NCI-H2196 (cell line): Measurements from ENCODE around the gene FAM167B.

ENCODE experiments used
- DNase-seq: peaks from one replicate; lab custom pipeline; 2025; ENCODE audit not compliant: unreplicated experiment; lab: John Stamatoyannopoulos, UW

Gene FAM167B

GRCh38 chr1:32246888-32247273 lies at the start of gene FAM167B:
Gene FAM167B (plus strand): TSS chr1:32247222. CDS start chr1:32247422, 200 bp downstream.
- no peak for DNase-seq

- DNase-seq = no peak
Observed at GRCh38 chr1:32197837-32198236, 49.2 kb upstream of the FAM167B start.

DNA sequence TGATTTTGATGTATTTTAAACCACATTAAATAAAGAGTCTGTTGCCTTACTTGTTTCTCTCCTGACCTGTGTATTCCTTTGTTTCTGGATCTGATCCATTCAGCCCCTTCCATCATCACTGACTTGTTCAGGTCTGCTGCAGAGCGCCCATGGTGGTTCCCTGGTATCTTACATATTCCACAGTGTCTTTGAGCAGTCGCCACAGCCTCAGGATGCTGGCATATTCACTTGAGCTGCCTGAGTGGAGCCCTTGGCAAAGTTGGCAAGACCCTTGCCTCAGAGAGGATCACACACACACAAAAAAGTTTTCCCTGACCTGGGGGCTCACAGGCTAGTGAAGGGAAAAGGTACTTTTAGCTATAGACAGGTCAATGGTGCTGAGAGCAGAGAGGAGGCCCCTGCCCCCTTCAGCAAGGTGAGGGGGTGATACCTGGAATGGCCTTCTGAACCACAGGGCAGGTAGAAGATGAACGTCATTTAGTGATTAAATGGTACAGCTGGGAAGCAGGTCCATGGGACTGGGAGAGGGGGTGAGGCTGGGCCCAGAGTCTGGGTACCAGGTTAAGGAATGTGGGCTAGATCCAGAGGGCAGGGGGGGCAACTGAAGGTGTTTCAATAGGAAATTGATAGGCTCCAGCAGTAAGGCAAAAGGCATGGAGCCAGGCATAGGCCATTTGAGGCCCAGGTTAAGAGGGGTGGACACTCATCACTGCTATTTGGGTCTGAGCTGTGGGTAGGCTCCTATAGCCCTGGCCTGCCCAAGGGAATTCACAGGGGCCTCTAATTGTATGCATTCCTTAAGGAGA lies 48.6 kb upstream of the FAM167B start:
- DNase-seq = no peak

DNA sequence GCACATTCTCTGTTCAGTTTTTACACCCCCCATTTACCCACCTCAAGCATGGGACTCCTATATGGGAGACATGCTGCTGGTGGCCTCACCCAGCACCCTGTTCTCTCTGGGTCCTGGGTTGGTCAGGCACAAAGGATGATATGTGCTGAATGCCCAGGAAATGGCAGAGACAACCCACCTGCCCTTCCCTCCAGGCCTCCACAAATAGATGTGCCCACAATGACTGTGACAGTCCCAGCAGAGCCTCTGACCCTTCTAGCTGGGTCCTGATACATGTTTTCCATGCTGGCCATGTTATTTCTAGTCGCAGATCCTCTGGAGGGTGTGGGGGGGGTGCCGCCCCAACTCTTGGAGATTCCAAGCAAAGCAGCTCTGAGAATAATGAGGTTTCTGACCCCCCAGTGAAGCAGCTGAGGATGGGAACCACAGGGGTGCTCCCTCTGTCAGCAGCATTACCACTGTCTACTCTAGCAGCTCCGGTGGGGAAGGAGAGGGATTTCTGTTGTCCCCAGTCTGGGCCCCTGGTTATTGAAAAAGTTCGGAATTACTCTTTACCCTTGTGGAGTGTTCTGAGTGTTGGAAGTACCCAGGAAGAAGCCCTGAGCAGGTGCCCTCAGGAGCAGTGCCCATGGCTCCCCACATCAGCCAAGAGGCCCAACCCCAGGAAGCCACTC lies 47.8 kb upstream of the FAM167B start:
- no peak for DNase-seq

DNA sequence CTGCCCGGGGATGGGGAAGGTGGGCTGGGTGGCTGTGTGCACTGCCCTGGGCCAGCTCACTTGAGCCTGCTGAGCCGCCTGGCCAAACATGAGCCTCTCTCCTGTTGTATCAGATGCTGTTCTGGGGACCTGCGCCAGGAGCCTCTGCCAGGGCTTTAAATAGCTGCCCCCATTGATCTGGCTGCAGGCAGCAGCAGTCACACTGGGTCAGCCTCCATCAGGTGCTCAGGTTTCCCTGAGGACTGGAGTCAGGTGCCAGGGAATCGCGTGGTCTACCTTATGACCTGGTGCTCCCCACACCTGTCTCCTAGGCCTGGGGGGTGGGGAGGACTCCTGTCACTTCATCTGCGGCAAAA lies 47.3 kb upstream of the FAM167B start:
- peak; percentile 88 for DNase-seq

GRCh38 chr1:32200226-32201010 lies 46.6 kb upstream of the FAM167B start, which contains the start of gene CCDC28B:
Gene CCDC28B (plus strand): TSS chr1:32200595. CDS start chr1:32201936, 1,341 bp downstream.
- peak; percentile 80 for DNase-seq

DNA sequence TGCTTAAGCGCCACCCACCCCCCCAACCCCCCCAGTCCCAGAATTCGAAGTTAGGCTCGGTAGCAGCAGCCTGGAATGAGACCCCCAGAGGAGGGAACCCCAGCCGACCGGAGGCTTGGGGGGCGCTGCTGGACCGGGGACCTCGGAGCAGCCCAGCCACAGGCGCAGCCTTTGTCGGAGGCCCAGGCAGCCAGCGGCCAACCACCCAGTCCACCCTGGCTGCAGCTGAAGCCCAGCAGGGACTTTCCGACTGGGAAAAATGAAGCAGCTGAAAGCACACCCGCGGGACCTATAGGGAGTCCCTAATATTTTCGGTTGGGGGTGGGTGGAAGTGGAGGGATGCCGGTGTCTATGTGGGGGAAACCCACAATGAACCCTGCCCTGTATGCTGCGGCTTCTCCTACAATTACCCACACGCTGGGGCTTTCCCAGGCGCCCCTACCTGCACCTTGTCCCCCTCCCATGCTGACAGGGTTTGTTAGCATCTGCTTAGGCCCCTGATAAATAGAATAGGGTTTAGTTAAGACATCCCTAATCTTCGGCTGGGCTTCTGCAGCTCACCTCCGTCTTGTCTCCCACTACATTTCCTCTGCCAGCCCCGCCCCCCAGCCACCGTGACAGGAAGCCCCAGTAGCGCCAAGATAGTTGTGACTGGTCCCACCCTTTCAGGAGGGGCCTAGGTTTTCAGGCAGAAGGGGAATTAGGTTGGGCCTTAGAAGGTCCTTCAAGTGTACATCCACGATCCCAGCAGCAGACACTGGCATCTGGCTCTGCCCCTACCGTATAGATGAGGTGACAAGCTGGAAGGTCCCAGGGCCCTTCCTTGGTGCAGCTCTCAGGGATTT lies 45.8 kb upstream of the FAM167B start:
- peak; percentile 41 for DNase-seq

- DNase-seq = no peak
Observed at GRCh38 chr1:32204943-32205361, 42.1 kb upstream of the FAM167B start.

GRCh38 chr1:32205401-32206370 lies 41.3 kb upstream of the FAM167B start, which contains the start of gene IQCC:
Gene IQCC (plus strand): TSS chr1:32205671. CDS start chr1:32205682, 11 bp downstream.
- peak; percentile 95 for DNase-seq

GRCh38 chr1:32208469-32208868 lies 38.6 kb upstream of the FAM167B start:
- DNase-seq = no peak

DNA sequence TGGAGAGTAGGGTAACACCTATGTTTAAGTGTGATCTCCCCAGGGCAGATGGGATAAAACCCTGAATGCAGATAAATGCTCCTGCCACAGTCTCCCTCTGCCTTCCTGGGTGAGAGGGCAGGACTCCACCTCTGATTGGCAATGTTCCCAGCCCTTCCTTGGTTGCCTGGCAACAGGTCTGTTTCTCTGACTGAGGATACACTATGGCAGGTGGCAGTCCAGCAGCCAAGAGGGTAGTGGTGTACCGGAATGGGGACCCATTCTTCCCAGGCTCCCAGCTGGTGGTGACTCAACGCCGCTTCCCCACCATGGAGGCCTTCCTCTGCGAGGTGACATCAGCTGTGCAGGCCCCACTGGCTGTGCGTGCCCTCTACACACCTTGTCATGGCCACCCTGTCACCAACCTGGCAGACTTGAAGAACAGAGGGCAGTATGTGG lies 38.1 kb upstream of the FAM167B start, which contains the start of gene DCDC2B:
Gene DCDC2B (plus strand): TSS at position 199 of the 438 bp plus-strand sequence. CDS start 5 bp downstream, at position 204.
- DNase-seq = peak; percentile 97

DNA sequence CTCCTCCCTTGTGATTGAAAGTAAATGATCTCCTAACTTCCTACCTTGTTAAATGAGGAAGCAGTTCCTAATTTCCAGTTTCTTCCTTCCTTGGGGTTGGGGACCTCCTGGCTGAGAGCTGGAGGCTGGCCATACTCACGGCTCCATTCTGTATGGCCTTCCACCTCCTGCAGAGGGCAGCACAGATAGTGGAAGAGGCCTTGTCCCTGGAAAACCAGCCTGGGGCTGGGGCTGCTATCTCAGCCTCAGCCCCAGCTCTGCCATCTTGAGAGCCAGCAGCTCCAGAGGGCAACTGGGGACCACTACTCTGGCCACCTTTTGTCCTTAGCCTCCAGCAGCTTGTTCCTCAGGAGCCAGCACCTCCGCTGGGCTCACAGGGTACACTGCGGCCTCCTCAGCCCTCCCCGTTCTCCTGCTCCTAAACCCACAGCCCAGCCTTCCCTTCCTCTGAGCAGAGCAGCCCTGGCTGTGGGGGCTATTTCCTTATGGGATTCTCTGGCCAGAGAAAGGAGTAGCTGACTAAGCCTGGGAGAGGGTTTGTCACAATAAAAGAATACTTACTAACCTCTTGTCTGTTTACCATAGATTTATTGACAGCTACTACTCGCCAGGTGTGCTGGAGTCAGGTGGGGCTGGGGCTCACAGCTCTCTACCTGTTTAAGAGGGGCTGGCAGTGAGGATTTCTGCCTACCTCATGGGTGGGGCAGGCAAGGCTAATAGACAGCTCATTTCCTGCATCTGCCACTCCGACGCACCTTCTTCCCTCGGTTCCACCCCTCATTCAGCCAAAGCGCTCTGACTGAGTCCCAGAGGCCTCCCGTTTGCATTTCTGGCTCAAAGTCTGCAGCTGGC lies 31.2 kb upstream of the FAM167B start:
- DNase-seq = peak; percentile 84

DNA sequence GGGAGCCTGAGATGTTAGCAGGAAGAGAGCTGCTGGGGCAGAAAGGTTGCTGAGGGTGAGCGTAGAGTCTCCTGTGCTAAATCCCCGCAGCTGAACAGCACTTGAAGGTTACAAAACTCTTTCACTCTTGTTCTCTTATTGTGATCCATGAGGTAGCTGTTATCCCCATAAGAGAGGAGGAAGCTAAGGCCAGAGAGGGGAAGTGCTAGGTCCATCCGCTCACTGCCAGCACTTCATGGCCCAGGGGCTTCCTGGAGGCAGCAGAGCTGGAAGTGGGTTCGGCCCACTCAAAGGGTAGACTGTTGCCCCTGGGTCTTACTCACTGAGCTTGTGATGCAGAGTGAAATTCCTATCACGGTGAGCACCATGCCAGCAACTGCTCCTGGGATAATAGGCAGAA lies 30.5 kb upstream of the FAM167B start:
- DNase-seq = no peak

DNA sequence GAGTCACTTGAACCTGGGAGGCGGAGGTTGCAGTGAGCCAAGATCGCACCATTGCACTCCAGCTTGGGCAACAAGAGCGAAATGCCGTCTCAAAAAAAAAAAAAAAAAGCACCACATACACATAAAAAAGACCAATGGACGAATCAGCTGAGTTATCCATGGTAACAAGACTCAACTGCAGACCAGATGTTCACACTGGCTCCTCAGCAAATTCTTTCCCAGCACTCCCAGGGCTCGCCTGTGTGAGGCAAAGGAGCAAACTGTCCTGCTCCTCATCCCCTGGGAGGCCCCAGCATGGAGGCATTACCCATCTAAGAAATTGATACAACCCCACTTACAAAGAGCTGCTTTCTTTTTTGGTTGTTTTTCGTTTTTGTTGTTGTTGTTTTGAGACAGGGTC lies 28.0 kb upstream of the FAM167B start:
- DNase-seq = no peak

GRCh38 chr1:32220746-32221580 lies 26.1 kb upstream of the FAM167B start:
- peak; percentile 39 for DNase-seq

GRCh38 chr1:32221581-32221979 lies 25.4 kb upstream of the FAM167B start:
- DNase-seq = no peak

- peak; percentile 94 for DNase-seq
Observed at GRCh38 chr1:32221980-32222755, 24.9 kb upstream of the FAM167B start, which contains the start of the genes EIF3I and TMEM234. Gene EIF3I (plus strand): TSS chr1:32222407. CDS start chr1:32222442, 35 bp downstream. Gene TMEM234 (minus strand): TSS chr1:32222353. CDS start chr1:32222322, 31 bp downstream.
